ENCODE measurements around the gene CDS1.
"Not testable (repeated sequence)": the region's sequence is repeated elsewhere in the genome, so short reads cannot be mapped to it uniquely, and the experiment has no call there.

CDS1 gene

DNA sequence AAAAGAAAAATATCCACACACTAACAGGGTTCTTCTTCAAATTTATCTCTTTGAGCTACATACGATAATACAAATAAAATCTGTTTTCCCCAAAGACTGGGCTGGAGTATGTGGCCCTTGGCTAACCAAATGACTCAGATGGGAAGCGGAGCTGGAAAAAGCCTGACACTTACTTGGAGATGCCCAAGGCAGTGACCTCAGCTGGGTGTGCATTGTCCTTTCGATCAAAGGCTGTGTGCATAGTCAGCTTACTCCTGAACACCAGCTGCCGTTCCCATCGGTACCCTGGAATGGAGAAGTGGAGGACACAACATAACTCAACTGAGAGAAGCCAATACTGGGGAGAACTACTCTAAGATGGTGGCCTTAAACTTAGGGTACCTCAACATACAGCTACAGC lies 95.1 kb downstream of the CDS1 start:
- DNase-seq = no peak

DNA sequence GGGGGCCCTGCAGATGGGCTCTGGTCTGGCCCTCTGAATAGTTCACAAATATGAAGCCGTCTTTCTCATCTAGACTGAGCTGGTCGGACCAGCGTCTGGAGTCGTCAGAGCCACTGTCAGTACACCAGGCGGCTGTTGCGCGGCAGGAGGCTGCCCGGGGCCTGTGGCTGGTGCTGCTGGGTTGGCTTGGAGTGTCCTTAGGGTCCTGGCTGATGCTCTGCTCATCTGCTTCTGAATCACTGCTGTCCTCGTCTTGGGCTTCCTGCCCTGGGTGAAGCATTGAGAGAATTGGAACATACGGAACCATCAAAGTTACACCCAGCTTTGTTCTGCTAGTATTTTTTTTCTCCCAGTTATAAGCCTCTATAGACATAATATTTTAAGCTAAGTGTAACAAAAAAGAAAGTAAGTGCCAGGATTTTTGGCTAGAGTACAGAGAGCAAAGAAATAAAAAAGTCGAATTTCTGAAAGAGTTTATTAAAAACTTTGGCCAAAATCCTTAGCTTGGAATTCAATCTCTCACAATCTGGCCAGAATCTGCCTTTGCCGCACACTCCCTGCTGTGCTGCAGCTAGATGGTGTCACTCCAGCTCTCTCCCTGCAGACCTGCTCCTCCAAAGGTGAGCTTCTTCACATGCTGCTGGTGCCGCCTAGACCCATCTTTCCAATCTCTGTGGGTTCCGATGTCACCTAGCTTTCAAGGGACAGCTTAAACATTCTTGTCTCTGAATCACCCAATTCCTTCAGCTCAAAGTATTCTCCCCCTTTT lies 96.2 kb downstream of the CDS1 start:
- DNase-seq = no peak

DNA sequence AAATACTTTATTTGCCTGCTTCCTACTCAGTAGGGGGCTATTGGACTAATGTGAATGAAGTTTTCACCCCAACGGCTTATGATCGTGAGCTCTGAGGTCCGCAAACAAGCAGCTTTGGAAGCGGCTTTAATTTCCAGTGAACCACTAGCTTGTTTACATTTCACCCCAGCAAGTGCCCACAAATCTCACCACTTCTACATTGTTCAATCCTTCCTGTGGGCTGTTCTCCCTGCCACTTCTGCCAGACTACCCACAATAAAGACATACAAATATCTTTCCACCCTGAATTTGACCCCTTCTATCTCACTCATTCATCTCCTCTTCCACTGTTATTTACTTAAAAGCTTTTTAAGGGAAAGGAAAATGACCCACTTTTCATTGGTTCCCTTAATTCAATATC lies 98.0 kb downstream of the CDS1 start:
- DNase-seq = no peak

DNA sequence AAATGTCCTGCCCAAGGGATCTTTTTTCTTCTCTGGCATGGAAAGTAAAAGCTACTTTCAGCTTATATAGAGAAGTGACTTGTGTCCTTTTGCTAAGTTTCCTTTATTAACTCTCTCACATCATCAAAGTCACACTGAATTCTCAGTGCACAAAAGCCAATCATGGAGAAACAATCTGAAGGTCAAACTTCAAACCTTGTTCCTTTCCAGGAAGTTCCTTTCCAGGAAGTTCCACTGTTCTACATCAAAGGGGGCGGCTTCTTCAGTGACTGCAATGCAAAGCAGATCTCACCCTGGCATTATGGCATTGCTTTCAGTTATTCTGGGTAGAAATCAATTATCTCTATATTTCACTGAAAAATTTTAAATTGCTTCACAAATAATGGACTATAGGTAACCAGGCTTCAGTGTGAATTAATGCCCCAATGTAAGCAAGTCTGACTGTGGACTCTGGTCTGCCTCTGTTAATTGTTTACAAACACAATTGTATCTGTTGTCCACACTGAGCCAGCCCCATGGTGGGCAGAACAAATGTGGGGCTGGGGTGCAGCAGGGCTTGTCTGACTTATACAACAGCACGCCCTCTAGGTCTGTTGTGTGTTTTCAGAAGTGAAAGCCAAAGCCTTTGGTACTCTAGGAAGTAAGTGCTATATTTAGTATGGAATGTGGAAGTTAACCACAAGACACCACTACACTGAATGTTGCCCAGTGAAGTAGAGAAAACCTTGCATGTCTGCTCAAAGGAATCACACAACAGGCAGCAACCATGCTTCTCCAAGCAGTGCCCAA lies 98.8 kb downstream of the CDS1 start:
- DNase-seq = no peak

DNA sequence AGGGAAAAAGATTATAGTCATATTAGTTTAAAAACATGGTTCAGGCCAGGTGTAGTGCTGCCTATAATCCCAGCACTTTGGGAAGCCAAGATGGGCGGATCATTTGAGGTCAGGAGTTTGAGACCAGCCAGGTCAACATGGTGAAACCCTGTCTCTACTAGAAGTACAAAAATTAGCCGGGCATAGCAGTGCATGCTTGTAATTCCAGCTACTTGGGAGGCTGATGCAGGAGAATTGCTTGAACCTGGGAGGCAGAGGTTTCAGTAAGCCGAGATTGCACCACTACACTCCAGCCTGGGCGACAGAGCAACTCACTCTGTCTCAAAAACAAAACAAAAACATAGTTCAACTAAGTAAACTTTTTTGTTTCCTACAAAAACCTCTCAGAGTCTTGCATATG lies 99.7 kb downstream of the CDS1 start:
- not testable (repeated sequence) for DNase-seq

DNA sequence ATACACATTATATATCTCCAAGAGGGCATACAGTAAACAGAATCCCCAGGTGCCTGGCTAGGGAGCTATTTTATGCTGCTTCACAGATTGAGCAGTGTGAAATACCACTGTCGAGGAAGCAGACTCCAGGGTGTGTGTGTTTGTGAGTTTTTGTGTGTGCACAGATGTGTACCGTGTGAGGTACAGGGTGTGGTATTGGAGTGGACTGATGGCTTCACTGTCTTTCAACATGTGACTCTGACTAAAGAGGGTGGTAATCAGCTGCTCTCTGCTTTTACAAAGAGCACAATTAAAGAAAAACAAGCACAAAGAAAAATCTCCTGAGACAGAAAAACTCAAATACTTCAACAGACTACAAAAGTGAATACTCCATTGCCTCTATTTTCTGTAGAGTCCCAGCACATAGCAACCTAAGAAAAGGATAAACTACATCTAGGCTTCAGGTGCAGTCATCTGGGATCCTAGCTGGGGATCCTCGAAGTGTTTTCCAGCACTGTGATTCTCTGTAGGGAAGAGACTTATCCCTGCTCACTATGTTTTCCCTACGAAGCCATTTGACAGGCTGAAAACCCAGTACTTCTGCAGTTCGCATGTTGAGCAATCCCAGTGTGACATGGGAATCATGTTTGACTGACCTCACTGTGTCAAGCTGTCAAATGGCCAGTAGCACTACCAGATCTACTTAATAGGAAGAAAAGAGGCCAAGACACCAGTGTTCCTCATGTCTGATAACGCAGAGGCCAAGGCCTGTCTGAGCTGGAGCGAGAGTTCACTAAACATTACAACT lies 100.3 kb downstream of the CDS1 start:
- DNase-seq = no peak

DNA sequence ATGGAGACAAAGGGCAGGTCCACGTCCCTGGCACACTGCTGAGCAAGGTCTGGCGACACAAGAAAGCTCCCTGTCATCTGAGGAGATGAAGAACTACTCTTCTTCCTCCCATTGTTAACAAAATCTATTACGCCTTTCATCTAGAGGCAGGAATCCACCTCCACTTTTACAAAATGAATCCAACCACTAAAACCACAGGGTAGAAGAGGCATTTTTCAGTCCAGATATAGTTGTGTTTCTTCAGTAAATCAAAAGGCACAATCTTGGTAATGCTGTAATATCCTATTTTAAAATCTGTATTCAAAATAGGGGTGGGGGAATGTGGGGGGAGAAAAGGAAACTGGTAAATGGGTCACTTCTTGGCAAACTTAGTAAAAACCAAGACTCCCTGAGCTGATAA lies 101.4 kb downstream of the CDS1 start:
- DNase-seq = no peak

DNA sequence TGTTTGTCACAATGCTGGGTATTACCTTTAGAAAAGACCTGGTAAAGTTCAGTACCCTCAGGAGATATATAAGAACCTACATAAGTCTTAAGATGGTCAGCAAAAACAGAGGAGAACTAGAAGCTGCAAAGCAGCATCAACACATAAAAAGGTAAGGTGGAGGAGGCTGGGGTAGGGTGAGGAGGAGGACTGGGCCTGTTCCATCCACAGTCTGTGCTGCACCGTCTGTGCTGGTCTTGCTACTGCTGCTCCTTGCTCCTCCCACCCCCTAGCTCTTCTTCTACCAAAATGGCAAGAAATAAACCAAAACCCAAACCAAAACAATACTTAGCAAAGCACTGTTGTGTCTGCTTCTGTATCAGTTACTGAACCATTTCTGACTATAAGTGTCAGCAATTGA lies 102.2 kb downstream of the CDS1 start:
- DNase-seq = no peak

DNA sequence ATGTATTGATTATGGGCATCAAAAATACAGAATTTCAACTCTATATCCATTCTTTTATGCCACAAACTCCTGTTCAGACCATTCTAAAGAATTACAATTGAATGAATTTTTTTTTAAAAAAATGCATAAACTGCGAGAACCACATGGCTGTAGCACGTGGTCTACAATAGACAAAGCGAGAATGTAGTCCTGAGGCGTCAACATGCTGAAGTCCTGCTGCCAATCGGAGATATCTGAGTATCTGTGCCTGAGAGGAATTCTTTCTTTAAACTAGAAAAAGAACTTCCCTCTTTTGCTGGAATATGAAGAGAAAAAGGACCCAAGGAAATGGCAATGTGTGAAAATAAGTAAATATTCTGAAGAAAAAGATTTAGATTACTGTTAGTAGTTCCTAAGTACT lies 105.7 kb downstream of the CDS1 start:
- DNase-seq = no peak

DNA sequence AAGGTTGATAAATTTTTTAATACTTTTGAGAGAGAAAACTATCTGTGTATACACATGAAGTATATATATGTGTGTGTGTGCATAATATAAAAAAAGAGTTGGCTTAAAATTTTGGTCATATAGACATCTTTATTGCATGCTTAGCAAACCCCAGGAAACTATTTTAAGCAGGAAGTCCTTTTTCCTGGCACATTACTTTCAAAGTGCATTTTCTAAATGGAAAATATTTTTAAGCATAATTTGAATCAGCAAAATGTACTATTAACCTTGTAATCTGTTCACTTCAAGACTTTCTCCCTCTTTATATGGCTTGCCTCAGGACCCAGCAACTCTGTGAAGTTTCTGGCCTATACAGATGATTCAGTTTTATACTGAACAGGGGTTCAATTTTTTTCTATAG lies 106.3 kb downstream of the CDS1 start:
- no peak for DNase-seq

DNA sequence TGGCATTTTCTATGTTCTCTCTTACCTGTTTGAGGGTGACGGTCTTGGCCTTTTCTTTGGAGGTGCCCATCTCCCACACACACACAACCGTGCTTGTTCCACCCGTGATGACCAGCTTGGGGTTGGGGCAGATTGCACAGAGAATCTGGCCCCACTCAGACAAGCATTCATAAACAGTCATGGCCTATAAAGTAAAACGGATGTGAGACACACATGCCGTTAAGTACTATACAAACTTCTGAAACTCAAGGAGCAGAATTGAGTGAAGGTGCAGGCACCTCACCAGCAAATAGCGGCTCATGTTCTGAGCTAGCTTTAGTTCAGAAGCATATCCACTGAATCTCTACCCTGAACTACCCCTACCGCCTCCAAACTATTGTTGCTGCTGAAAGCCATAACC lies 107.6 kb downstream of the CDS1 start:
- no peak for DNase-seq

DNA sequence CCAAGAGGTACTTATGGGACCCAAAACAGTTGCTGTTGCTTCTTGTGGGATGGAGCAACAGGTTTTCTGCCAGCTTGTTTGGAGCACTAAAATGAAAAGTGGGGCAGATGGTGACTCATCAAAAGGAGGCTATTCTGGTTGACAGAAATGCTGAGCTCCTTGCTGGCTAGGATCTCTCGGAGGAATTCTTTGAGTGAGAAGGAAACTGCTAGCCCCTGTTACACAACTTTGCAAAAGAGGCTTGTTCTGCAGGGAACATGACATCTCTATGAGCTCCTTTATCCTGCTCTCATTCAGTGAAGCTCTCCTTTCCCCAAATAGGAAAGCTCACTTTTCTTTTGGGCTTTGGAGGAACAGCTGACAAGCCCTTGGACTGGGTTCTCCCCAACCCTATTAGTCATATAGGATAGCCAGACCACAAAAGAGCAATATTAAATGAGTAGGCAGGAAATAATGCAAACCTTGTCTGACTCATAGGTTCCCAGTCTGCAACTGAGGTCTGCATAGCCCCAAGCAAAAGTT lies 108.3 kb downstream of the CDS1 start:
- no peak for DNase-seq

DNA sequence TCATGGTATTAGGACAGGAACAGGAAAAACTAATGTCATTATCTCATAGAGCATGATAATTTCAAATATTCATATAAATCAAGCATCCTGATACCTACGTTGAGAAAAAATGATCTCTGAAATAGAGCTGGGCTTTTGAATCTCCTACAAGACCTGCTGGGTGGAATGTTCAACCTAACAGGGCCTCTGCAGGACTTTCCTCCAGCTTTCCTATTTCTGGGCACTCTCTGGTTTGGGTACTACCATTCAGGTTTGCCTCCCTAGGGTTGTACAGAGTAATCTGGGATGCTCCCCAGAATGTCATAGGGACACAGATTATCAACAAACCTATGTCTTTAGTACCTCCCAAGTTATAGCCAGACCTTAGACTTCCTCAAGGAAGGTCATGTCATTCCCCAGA lies 108.9 kb downstream of the CDS1 start:
- DNase-seq = no peak

DNA sequence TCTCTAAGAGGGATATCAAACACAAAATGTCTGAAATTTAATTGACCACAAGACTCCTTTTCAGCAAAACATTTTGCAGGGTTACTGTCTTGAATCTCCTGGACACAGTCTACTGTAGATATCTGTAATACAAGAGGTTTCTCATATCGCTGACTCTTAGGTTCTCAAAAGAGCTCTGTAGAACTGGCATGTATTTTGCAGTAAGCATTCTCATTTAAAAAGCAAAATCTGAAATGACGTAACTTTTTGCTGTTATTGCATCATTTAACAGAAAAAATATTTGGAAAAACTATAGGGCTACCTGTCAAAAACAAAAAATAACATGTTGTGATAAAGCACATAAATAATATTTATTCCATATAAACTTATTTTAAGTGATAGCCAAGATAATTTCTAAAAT lies 114.2 kb downstream of the CDS1 start:
- DNase-seq = no peak

DNA sequence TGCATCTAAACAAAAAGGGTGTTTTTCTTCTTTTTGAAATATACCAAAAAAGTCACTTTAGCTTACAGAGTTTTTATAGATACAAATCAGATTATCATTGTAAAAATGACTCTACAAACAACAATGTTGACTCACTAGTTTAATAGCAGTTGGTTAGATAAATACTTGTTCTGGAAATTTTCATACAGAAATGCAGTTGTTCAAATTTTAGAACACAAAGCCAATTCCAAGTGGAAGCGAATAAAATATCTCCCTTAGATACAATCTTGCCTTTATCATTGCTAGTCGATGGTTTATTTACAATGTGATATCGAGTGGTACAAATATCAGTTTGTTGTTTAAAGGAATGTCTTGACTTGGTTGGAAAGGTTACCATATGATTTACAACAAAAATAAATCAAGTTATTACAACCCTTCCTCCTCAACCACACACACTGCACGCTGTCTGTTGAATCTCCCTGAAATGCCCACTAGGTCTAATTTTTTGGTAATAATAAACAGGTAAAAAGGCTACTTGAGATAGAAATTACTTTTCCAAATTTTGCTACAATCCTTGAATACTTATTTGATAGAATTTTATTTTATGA lies 114.8 kb downstream of the CDS1 start:
- DNase-seq = no peak

DNA sequence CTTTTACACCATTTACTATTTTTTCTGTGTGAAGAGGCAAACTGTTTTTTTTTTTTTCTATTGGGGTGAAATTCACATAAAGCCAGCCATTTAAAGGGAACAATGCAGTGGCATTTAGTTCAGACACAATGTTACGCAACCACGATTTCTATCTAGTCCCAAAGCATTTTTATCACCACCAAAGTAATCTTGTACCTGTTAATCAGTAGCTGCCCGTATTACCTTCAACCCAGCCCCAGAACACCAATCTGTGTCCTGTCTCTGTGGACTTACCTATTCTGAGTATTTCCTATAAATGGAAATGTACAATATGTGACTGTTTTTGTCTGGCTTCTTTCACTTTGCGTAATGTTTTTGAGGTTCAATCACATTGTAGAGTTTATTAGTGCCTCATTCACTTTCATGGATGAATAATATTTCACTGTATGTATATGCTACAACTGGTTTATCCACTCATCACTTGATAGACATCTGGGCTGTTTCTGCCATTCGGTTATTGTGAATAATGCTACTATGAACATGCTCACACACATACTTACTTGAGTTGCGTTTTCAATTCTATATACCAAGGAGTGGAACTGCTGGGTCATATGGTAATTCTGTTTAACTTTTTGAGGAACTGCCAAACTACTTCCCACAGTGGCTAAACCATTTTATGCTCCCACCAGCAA lies 116.2 kb downstream of the CDS1 start:
- DNase-seq = no peak

Data from NCI-H187 (cell line).